Fibroblast of skin of left quadriceps (primary cell): ENCODE measurements around the gene CDK9.
"Not testable (repeated sequence)": the region's sequence is repeated elsewhere in the genome, so short reads cannot be mapped to it uniquely, and the experiment has no call there.

Experiments used
- DNase-seq, 2 experiments: peaks; one replicate each; pipeline ENCODE4 v3.0.0-alpha.2; 2013; ENCODE audit warnings: low read depth in 2 of 2

The CDK9 gene

DNA sequence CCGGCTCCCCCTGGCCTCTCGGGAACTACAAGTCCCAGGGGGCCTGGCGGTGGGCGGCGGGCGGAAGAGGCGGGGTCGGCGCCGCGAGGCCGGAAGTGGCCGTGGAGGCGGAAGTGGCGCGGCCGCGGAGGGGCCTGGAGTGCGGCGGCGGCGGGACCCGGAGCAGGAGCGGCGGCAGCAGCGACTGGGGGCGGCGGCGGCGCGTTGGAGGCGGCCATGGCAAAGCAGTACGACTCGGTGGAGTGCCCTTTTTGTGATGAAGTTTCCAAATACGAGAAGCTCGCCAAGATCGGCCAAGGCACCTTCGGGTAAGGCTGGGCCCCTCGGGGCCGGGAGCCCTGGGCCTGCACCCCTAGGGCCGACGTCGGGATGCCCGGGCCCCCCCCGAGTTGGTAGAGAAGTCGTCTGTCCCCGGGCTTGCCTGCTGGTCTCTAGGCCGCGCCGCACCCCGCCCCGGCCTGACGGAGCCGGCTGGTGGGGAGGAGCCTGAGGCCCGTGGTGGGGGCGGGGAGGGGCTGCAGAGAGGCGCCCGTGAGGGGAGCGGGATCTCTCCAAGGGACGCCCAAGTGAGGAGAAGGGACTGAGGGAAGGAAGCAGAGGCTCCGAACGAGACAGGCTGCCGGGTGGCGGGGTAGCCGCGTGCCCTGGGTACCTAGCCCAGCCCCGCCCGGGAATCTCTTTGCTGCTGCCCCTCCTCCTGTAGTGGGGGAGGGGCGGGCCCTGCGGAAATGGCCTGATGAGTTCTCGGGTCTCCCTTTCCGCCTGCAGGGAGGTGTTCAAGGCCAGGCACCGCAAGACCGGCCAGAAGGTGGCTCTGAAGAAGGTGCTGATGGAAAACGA, at the start of gene CDK9:
CDK9 (plus strand) TSS at position 102 of the 840 bp plus-strand sequence; CDS start at position 217, 115 bp downstream.
- DNase-seq = peak; percentile 73 to 77

DNA sequence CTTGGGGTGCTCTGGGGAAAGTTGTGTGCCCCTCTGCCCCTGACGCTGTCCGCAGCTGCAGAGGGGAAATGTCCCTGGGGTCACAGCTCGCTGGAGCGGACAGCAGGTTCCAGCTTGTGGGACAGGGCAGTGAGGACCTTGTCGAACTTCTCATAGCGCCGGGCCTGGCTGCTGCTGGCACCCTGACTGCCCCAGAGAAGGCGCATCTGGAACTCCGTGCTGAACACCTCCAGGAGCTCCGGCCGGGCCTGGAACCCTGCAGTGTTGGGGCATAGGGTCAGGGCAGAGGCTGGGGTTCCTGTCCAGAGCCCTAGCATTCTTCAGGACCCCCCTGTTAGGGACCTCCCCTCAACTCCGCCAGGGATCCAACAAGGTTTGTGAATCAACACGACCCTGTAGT, 47.2 kb upstream of the CDK9 start:
- DNase-seq = no peak

DNA sequence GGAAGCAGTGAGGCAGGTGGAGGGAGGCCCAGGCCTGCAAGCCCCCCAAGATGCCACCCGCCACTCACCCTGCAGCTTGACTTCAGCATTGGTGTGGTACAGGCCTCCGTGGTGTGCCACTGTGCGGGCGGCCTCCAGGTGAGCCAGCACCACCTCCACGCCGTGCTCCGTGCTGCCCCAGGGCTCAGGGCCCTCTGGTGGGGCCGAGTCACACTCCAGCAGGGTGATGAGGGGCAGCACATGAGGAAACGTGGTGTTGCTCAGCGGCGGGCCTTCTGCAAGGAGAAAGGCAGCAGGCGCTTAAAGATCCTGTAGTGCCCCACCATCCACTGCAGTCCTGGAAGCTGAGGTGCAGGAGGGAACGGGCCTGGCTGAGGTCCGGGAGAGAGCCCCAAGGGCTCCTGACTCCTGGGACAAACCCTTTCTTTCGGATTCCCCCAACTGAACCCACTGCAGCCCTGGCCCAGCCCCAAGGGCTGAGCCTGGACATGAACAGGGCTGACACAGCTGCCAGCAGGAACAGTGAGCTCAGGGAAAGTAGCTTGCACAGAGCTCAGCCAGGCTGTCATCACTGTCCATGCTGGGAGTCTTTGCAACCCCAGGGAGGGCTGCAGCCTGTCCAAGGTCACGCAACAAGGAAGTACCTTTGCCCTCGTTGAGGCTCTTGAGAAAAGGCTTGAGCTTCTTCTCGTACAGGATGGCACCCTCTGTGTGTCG, 46.1 kb upstream of the CDK9 start:
- no peak for DNase-seq

DNA sequence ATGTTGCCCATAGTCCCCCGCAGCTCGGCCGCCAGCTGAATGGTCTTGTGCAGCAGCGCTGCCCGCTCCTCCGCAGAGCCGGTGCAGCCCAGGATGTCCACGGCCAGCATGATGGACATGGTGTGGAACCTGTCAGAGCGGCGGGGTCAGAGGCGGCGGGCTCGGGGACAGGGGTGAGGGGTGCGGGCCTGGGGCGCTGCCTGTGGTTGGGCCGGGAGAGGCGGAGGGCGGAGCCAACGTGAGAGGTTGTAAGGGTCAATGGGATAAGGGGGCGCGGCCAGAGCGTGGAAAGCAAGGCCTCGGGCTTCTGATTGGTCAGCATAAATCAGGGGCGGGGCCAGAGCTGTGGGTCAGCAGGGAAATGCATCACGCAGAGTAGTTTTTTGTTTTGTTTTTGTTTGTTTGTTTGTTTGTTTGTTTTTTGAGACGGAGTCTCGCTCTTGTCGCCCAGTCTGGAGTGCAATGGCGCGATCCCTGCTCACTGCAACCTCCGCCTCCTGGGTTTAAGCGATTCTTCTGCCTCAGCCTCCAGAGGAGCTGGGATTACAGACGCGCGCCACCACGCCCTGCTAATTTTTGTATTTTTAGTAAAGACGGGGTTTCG, 43.9 kb upstream of the CDK9 start:
- no peak for DNase-seq

DNA sequence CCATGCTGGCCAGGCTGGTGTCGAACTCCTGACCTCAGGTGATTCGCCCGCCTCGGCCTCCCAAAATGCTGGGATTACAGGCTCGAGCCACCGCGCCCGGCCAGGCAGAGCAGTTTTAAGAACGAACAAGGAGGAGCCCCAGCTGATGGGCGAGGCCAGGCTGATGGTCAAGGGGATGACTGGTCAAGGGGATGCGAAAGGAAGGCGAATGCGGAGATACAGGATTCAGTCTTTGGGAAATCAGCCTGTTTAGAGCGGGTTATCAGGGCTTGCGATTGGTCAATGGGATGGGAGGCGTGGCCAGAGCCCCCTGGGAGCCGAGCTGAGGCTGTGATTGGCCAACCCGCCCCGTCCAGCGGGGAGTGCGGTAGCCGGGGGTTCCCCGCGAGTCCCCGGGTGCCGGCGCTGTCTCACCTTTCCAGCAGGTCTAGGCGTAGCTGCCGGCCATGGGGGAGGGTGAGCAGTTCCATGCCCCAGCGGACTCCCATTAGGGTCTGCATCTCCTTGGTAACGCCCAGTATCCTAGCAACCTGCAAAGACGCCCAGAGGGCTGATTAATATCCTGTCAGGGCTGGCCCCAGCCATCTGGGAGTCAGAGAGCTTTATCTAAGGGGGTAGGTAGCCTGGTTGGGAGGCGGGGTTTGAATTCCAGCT, 43.3 kb upstream of the CDK9 start:
- DNase-seq = peak; percentile 32 to 40

DNA sequence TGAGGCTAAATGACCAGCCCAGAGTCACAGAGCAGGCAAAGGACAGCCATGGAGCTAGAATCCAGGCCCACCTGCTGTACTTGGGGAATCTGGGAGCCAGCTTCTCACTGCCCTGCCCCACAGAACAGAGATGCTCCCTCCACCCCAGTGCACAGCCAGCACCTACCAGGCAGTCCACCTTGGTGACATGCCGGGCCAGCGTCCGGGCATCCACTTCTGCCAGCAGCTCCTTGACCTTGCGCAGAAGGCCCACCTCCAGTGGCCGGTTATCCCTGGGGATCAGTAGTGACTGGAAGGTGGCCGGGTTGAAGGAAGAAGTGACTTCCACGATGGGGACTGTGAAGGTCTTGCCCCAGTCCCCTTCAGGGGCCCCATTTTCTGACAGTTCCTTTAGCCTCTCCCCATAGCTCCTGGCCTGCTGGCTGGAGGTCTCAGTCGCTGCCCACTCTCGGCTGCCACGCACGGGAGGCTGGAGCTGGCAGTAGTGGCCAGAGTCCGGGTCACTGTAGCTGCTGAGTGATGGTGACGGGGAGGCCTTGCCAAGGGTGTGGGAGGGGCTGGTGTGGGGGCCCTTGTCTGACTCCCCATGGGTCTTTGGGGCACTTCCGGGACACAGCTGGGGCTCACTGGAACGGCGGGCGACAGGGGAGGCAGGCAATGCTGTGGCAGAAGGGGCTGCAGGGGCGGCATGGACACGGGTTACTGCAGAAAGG, 41.3 kb upstream of the CDK9 start:
- no peak for DNase-seq

DNA sequence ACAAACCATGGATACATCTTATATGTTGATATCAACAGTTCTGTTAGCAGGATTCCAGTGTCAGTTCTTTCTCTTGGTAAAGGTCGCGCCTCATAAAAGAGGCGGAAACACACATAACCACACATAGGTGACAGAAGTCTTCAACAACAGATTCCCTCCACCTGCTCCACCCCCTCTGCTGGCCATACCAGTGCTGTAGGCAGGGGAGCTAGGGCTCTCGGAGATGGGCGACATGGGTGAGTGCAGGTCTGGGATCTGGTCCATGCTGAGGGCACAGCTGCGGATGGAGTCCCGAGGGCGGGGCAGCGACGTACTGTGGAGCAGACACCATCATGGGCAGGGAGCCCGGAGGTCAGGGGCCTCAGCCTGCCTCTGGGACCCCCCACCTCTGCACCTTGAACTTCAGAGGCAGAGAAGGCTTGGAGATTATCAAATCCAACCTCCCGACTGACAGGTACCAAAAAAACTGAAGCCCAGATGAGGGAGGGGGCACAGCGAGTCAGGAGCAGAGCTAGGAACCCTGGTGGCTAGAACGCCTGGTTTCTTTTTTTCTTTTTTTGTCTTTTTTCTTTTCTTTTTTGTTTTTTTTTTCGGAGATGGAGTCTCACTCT, 38.8 kb upstream of the CDK9 start:
- DNase-seq = no peak

DNA sequence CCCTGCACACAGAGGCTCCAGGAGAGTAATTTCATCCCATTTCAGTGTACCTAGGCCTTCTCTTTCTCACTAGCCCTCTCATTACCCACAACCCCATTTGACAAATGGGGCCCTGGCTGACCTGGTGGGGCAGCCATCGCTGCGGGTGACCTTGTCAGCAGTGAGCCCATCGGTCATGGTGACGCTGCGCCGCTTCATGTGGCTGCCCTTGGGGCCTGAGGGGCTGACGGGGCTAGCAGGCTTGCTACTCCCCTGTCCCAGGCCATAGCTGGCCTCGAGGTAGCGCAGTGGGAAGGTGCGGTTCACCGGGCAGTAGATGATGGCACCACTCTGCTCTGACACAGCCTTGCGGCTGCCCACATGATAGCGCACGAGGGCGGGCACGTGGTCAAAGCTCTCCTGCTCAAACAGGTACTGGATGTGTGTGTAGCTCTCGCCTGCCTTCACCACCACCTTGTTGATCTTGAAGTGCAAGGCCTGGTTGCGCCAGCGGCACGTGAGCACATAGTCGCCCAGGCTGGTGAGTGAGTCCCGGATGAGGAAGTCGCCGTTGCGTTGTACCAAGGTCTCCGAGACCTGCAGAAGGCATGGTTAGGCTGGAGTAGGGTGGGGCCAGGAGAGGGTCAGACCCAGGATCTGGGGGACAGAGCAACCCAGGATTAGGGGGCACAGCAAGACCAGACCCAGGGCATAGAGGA, 36.6 kb upstream of the CDK9 start:
- DNase-seq = no peak

DNA sequence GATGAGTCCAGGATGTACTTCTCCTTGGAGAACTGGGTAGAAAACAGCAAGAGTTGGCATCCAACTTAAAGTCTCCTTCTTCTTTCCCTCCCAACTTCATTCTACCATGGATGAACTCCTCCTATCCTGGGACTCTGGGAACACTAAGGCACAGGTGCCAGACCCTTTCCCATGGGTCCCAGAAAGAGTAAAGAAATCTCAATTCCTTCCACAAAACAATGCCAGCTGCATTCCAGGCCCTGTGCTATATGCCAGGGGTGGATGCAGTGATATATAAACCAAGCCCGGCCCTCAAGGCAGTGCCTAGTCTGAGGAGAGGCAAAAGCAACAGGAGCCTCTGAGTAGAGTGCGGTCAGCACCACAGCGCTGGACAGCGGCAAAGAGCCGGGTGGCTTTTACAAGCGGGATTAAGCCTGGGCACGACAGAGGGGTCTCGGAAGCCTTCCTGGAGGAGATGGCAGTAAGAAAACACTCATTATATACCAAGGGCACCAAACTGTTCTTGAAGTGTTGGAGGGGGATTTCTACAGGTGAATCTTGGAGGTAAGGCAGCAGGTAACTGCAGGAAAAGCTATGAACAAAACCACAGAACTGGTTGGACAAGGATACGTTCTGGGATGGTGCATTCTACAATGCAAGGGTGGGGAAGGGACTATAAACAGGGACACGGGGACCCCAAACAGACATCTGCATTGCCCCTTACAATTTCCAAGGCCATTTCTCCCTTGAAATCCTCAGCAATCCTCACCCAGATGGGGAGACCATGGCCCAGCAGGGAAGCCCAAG, 34.4 kb upstream of the CDK9 start:
- DNase-seq = no peak

DNA sequence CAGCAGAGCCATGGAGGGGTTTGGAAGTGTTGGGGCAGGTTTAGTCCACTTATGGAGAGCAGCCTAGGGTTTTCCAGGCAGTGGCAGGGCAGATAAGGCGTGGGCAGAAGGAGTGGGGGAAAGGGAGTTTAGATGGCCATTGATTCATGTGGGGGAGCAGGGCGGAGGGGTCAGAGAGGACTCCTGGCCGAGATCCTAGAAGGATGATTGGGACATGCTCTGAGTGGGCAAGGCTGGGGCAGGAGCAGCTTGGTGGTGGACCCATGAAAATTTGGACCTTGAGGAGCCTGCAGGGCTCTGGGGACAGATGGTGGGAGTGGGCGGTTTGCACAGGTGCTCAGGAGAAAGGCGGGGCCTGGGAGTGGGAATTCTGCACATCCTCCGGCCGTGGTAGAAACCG, 32.7 kb upstream of the CDK9 start:
- no peak for DNase-seq

DNA sequence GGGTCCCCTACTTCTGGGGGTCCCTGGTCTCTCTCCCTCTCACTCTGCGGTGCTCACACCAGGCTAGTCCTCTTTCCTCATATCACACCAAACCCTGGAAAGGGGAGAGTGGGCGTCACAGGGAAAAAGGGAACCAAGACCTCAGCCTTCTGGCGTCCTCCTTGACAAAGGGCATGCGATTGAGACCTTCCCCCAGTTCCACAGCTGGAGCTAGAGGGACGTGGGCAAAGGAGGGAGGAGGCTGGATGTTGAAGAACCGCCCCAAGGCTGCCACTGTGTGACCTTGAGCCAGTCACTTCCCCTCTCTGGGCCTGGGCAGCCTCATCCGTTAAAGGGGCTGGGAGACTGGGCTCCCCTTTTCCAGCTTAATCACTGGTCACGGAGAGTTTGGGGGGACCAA, 32.2 kb upstream of the CDK9 start:
- no peak for DNase-seq

DNA sequence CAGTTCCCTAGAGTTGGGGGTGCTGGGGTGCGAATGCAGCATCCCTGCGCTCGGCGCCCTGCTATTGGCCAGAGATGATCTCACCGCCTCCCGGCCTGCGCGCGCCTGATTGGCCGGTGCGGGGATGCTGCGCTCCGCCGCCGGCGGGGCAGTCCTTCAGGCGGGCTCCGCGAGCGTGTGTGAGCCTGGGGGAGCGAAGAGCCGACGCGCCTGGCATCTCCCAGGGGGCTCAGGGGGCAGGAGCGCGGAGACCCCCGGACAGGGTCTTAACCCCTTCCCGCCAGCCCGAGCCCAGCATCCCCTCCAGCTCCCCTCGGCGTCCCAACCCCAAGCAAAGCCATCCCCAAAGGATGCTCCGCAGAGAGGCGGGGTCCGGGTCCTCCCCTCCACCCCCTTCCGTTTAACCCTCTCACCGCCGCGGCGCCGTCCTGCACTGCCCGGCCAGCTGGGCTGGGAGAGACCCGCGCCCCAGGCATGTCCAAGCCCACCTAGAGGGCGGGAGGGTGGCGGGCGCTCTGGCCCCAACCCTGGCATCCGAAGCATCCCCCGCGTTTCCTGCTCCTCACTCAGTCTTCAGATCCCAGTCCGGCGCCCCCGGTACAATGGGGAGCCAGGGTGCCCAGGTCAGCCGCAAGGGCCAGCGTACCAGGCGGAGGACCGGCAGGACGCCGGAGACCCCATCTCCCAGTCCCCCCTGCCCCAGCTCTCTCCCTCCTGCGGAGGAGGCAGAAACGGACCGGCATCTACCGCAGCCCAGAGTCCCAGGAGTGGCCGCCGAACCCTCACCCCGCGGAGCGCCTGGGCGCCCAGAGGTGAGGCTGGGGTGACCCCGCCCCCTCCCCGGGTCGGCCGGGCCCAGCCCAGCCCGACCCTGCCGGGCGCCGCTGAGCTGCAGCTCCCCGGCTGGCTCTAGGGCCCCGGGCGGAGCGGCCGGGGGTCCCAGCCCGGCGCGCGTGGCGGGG, 31.5 kb upstream of the CDK9 start:
- no peak for DNase-seq

DNA sequence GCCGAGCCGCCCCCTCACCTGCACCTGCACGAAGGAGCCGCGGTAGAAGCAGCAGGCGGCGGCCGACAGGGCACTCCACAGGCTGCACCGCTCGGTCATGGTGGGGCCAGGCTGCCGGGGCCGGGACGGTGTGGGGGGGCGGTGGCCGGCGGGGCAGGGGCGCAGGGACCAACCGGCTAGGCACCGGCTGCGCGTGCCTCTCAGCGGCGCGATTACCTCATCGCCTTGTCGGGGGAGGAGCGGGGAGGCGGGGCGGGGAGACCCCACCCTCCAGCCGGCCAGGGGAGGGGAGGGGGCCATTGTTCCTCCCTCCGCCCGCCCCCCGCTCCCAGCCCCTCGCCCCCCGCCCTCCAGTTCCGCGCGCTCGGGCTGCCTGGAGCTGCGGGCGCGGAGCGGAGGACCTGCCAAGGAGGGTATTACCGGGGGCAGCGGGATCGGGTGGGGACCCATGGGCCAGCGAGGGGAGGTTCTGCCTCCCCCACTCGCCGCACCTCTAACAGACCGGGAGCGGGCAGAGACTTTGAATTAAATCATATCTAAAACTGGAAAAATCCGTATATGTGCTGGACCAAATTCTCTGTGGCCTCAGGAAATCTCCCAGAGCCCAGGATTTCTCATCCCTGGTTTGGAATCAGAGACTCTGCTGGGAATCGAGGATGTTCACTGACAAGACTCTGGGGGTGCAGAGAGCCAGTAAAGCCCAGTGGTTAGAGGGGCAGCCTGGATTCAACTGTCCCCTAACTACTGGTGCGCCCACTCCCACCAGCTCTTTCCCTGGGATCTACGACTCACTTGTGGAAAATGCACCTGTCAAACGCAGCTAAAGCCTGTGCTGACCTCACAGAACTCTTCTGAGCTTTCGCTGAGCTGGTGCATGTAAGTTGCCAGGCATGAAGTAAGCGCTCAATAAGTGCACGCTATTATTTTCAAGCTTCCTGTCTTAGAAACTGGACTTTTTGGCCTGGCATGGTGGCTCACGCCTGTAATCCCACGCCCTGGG, 30.5 kb upstream of the CDK9 start:
- no peak for DNase-seq

DNA sequence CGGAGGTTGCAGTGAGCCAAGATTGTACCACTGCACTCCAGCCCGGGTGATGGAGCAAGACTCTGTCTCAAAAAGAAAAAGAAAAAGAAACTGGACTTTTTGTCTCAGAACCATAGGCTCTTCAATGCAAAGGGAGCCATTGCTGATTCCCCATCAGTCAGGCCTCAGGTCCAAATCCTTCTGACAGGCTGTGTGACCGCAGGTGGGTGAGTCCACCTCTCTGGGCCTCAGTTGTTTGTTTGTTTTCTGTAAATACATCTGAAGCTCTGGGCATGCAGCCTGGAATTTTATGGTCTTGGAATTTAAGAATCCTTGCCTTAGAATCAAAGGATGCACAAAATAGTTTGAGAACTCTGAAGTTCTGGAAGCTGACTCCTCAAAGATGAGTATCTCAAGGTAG, 29.6 kb upstream of the CDK9 start:
- no peak for DNase-seq

DNA sequence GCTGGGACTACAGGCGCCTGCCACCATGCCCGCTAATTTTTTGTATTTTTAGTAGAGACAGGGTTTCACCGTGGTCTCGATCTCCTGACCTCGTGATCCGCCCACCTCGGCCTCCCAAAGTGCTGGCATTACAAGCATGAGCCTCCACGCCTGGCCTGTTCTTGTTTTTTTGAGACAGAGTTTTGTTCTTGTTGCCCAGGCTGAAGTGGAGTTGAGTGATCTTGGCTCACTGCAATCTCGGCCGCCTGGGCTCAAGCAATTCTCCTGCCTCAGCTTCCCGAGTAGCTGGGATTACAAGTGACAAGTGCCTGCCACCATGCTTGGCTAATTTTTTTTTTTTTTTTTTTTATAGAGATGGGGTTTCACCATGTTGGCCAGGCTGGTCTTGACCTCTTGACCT, 29.1 kb upstream of the CDK9 start:
- DNase-seq = not testable (repeated sequence)

DNA sequence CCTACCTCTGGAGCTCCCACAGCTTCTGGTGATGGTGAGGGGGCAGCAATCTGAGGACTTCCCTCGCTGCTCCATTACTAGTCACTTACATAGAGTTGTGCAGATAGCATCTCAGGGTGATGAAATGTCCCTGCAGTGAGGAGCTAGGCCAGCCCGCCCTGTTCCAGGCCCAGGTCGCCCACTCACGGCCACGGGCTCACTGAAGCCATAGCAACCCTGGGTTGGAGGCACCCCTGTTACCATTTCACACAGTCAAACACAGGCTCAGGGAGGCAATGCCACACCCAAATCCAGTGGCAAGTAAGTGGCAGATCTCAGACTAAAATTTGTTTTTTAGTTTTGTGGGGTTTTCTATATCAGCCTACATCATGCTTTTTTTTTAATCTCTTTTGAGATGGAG, 27.0 kb upstream of the CDK9 start:
- DNase-seq = no peak

DNA sequence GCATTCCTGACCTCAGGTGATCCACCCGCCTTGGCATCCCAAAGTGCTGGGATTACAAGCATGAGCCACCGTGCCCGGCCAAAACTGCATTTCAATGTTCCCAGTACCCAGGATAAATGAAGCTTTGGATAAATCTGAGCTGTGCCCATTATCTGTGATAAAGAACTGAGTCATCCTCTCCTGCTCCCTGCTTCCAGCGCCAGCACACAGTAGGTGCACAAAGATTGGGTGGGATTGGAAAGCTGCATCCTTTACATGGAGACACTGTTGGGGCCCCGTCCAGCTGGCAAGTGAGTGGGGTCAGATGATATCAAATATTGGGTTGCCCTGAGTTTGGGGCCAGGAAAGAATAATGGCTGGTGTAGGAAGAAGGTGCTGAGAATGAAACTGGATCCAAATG, 24.8 kb upstream of the CDK9 start:
- DNase-seq = no peak
